Bronchial epithelial cell (primary cell): ENCODE results near the gene GPRC6A. TPM values are rescaled to one million over a fixed set of nuclear protein-coding genes. Genes with fewer than 3 reads are reported as not detected.
"Not testable (repeated sequence)": the region's sequence is repeated elsewhere in the genome, so short reads cannot be mapped to it uniquely, and the experiment has no call there.

ENCODE experiments used
- DNase-seq: peaks from one replicate; pipeline ENCODE4 v3.0.0-alpha.2; 2010; ENCODE audit warnings: low read depth
- FAIRE-seq: peaks from 2 replicates; lab custom pipeline; 2011; peaks lifted over from hg19 to GRCh38; lab: Jason Lieb, UNC
- H3K27me3 ChIP-seq: 2 replicates; pipeline ENCODE4 v1.5.1; 2011; ENCODE audit warnings: low read length; ENCODE audit not compliant: control insufficient read depth, insufficient read depth
- H3K36me3 ChIP-seq: 2 replicates; pipeline ENCODE4 v1.5.1; 2011; ENCODE audit warnings: low read length; ENCODE audit not compliant: control insufficient read depth, insufficient read depth
- H3K4me3 ChIP-seq: 2 replicates; pipeline ENCODE4 v1.5.1; 2011; ENCODE audit warnings: mild to moderate bottlenecking, low read depth, low read length, control low read depth
- CTCF ChIP-seq: IDR thresholded peaks from 2 replicates; pipeline ENCODE4 v1.5.1; 2011; ENCODE audit warnings: mild to moderate bottlenecking, moderate library complexity, low read length, control low read depth, inconsistent platforms; ENCODE audit not compliant: insufficient read depth, severe bottlenecking
- total RNA-seq: library from RNA; depleted of rRNA; stranded (reverse); fragments of >200 nt; gene quantifications from 2 replicates; pipeline ENCODE4 v1.2.1, GENCODE V29; 2014

The GPRC6A gene
- total RNA-seq, 1 donor from 2014 or later: not detected

GRCh38 chr6:116836606-116837342 is 7.9 kb upstream of the GPRC6A start:
- TF ChIP-seq CTCF: no peak
- Histone ChIP-seq H3K27me3 (no peaks in the 10 kb centered on the region), H3K4me3 (no peak overlapping the region), H3K36me3 (no peaks in the 10 kb centered on the region)
- DNase-seq (no peak), FAIRE-seq (no peak)

GRCh38 chr6:116834526-116834925 is 5.6 kb upstream of the GPRC6A start:
- H3K27me3 ChIP-seq, FAIRE-seq, H3K4me3 ChIP-seq, DNase-seq, H3K36me3 ChIP-seq: not testable (repeated sequence)

- H3K4me3 ChIP-seq: no peak overlapping the region
- no peak for FAIRE-seq
- H3K36me3 ChIP-seq: no peaks in the 10 kb centered on the region
- TF ChIP-seq CTCF: no peak
- no peaks in the 10 kb centered on the region for H3K27me3 ChIP-seq
- no peak for DNase-seq
These were observed 1.2 kb downstream of the GPRC6A start for GRCh38 chr6:116827561-116828240.

GRCh38 chr6:116816336-116816735 is 12.5 kb downstream of the GPRC6A start:
- H3K4me3 ChIP-seq, H3K27me3 ChIP-seq, FAIRE-seq, DNase-seq, H3K36me3 ChIP-seq: not testable (repeated sequence)

- no peak for TF ChIP-seq CTCF
- Histone ChIP-seq H3K27me3 (no peaks in the 10 kb centered on the region), H3K4me3 (no peak overlapping the region), H3K36me3 (no peaks in the 10 kb centered on the region)
- no peak for DNase-seq
- no peak for FAIRE-seq
These were observed 16.7 kb downstream of the GPRC6A start for GRCh38 chr6:116812051-116812650.

GRCh38 chr6:116801971-116802370 is 26.9 kb downstream of the GPRC6A start:
- H3K4me3 ChIP-seq: no peak overlapping the region
- H3K27me3 ChIP-seq: no peaks in the 10 kb centered on the region
- no peaks in the 10 kb centered on the region for H3K36me3 ChIP-seq
- FAIRE-seq (no peak), DNase-seq (no peak)
- TF ChIP-seq CTCF: no peak
